Activated naive CD4-positive, alpha-beta T cell treated with anti-CD3 and anti-CD28 coated beads, Interleukin-2, amount 50 U/mL, for 72 hours (primary cell): ENCODE results near the gene ADAMTS16. TPM values are rescaled to one million over a fixed set of nuclear protein-coding genes. Genes with fewer than 3 reads are reported as not detected.
A peak's percentile ranks its signal among the peaks of the same experiment; 100 is the strongest.

Source experiments
- ATAC-seq, 2 donors: fragments of 150-1000 bp; cut with Tn5 transposase; 2 replicates each; pipeline ENCODE4 v1.10.0; 2021; ENCODE audit warnings: mild to moderate bottlenecking in 2 of 2, moderate library complexity in 2 of 2
- DNase-seq, 2 donors: peaks; one replicate each; pipeline ENCODE4 v3.0.0; 2021 to 2022; ENCODE audit warnings: low spot score in 2 of 2
- H3K27ac Mint-ChIP-seq, 2 donors: one replicate each; pipeline ENCODE4 v1.8.0; 2022; ENCODE audit warnings: mild to moderate bottlenecking in 2 of 2, mixed read lengths in 2 of 2
- H3K36me3 Mint-ChIP-seq, 2 donors: one replicate each; pipeline ENCODE4 v1.8.0; 2022; ENCODE audit warnings: mixed read lengths in 2 of 2
- H3K9me3 Mint-ChIP-seq, 2 donors: one replicate each; pipeline ENCODE4 v1.8.0; 2022; ENCODE audit warnings: mixed read lengths in 2 of 2
- total RNA-seq, 2 donors: library from RNA; stranded (reverse); gene quantifications; one replicate each; pipeline ENCODE4 v1.2.3, GENCODE V29; 2022

Gene ADAMTS16
- total RNA-seq, 2 donors from 2014 or later: not detected

GRCh38 chr5:5139336-5139776, 774 bp upstream of the ADAMTS16 start:
- Mint-ChIP-seq H3K36me3 (peaks cover 0 to 5% of the 10 kb centered on the region in 2 donors), H3K9me3 (no peaks in the 10 kb centered on the region), H3K27ac (no peak overlapping the region)
- ATAC-seq: peak in 1 of 2 donors; percentile 16
- DNase-seq: no peak

- peaks cover 0 to 5% of the 10 kb centered on the region in 2 donors for H3K36me3 Mint-ChIP-seq
- no peak overlapping the region for H3K27ac Mint-ChIP-seq
- H3K9me3 Mint-ChIP-seq: no peaks in the 10 kb centered on the region
- ATAC-seq (no peak), DNase-seq (peak in 1 of 2 donors; percentile 5)
Measured at GRCh38 chr5:5140479-5141338, 579 bp downstream of the ADAMTS16 start.

- Mint-ChIP-seq H3K9me3 (no peaks in the 10 kb centered on the region), H3K27ac (no peak overlapping the region), H3K36me3 (peaks cover 0 to 5% of the 10 kb centered on the region in 2 donors)
- DNase-seq (no peak), ATAC-seq (no peak)
Measured at GRCh38 chr5:5141339-5141599, 1.1 kb downstream of the ADAMTS16 start.

- Mint-ChIP-seq H3K9me3 (no peaks in the 10 kb centered on the region), H3K36me3 (peaks cover 0 to 5% of the 10 kb centered on the region in 2 donors), H3K27ac (no peak overlapping the region)
- peak in 1 of 2 donors; percentile 57 for DNase-seq
- peak in 1 of 2 donors; percentile 52 for ATAC-seq
Measured at GRCh38 chr5:5141625-5142525, 1.7 kb downstream of the ADAMTS16 start.

GRCh38 chr5:5144441-5144840, 4.3 kb downstream of the ADAMTS16 start:
- Mint-ChIP-seq H3K9me3 (no peaks in the 10 kb centered on the region), H3K27ac (no peak overlapping the region), H3K36me3 (no peaks in the 10 kb centered on the region)
- DNase-seq: no peak
- ATAC-seq: no peak

- ATAC-seq (no peak), DNase-seq (no peak)
- Mint-ChIP-seq H3K9me3 (peaks cover 0 to 3% of the 10 kb centered on the region in 2 donors), H3K27ac (no peak overlapping the region), H3K36me3 (no peaks in the 10 kb centered on the region)
Measured at GRCh38 chr5:5145651-5146529, 5.8 kb downstream of the ADAMTS16 start.

GRCh38 chr5:5146530-5147160, 6.5 kb downstream of the ADAMTS16 start:
- Mint-ChIP-seq H3K9me3 (peaks cover 0 to 4% of the 10 kb centered on the region in 2 donors), H3K36me3 (no peaks in the 10 kb centered on the region), H3K27ac (no peak overlapping the region)
- DNase-seq (no peak), ATAC-seq (no peak)

- ATAC-seq: no peak
- Mint-ChIP-seq H3K36me3 (peaks cover 0 to 5% of the 10 kb centered on the region in 2 donors), H3K9me3 (peaks cover 0 to 8% of the 10 kb centered on the region in 2 donors), H3K27ac (no peak overlapping the region)
- no peak for DNase-seq
Measured at GRCh38 chr5:5149154-5149553, 9.0 kb downstream of the ADAMTS16 start.

GRCh38 chr5:5150667-5151066, 10.5 kb downstream of the ADAMTS16 start:
- H3K36me3 Mint-ChIP-seq: peaks cover 3 to 5% of the 10 kb centered on the region in 2 donors

GRCh38 chr5:5154733-5155132, 14.6 kb downstream of the ADAMTS16 start:
- Mint-ChIP-seq H3K27ac (no peak overlapping the region), H3K9me3 (peaks cover 12 to 17% of the 10 kb centered on the region in 2 donors), H3K36me3 (peaks cover 5% of the 10 kb centered on the region in 2 donors)
- DNase-seq (no peak), ATAC-seq (no peak)

More at GRCh38 chr5:5150667-5151066, 10.5 kb downstream of the ADAMTS16 start:
- peaks cover 7 to 15% of the 10 kb centered on the region in 2 donors for H3K9me3 Mint-ChIP-seq
- DNase-seq (no peak), ATAC-seq (no peak)
- H3K27ac Mint-ChIP-seq: no peak overlapping the region

GRCh38 chr5:5155617-5156016, 15.5 kb downstream of the ADAMTS16 start:
- DNase-seq: no peak
- peaks cover 5% of the 10 kb centered on the region in 2 donors for H3K36me3 Mint-ChIP-seq
- peaks cover 12 to 17% of the 10 kb centered on the region in 2 donors for H3K9me3 Mint-ChIP-seq
- ATAC-seq: no peak
- peak overlapping the region; percentile 17 to 77 for H3K27ac Mint-ChIP-seq

GRCh38 chr5:5156471-5157082, 16.4 kb downstream of the ADAMTS16 start:
- no peak overlapping the region for H3K27ac Mint-ChIP-seq
- no peak for ATAC-seq

GRCh38 chr5:5158472-5158895, 18.4 kb downstream of the ADAMTS16 start:
- no peak for ATAC-seq
- H3K36me3 Mint-ChIP-seq: peaks cover 0 to 5% of the 10 kb centered on the region in 2 donors
- no peak for DNase-seq
- peaks cover 9 to 12% of the 10 kb centered on the region in 2 donors for H3K9me3 Mint-ChIP-seq
- no peak overlapping the region for H3K27ac Mint-ChIP-seq

More at GRCh38 chr5:5156471-5157082, 16.4 kb downstream of the ADAMTS16 start:
- Mint-ChIP-seq H3K9me3 (peaks cover 12 to 14% of the 10 kb centered on the region in 2 donors), H3K36me3 (peaks cover 5% of the 10 kb centered on the region in 2 donors)
- DNase-seq: no peak

- DNase-seq (no peak), ATAC-seq (no peak)
- Mint-ChIP-seq H3K9me3 (peaks cover 9 to 12% of the 10 kb centered on the region in 2 donors), H3K36me3 (peaks cover 0 to 5% of the 10 kb centered on the region in 2 donors), H3K27ac (no peak overlapping the region)
Measured at GRCh38 chr5:5159282-5160103, 19.4 kb downstream of the ADAMTS16 start.

GRCh38 chr5:5164163-5164562, 24.0 kb downstream of the ADAMTS16 start:
- DNase-seq (no peak), ATAC-seq (no peak)
- Mint-ChIP-seq H3K9me3 (no peaks in the 10 kb centered on the region), H3K36me3 (no peaks in the 10 kb centered on the region), H3K27ac (no peak overlapping the region)
